ENCODE results near the gene ATP5PD. TPM values are rescaled to one million over a fixed set of nuclear protein-coding genes. Genes with fewer than 3 reads are reported as not detected.

ATP5PD gene
- total RNA-seq, 4 donors from 2014 or later, result 167 to 312 (median 272) TPM

DNA sequence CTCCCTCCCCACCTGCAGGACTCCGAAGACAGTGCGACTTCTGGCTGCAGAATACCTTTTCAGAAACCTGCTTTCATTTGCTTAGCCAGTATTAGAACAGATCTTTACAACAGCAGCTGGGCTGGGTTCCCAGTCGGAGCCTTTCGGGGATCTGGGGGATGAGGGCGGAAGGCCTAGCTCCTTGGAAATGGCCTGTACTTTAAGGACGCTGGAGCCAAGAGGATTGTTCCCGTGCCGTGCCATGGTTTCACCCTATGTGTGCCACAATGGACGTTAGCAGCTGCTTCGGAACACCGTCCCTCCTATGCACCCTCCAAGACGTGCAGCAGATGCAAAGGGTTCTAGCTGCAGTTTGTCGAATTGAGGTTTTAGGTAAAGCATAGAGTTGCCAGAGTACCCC is 16.4 kb upstream of the ATP5PD start:
- H3K27ac ChIP-seq, result no peak overlapping the region
- H3K27me3 ChIP-seq, result no peaks in the 10 kb centered on the region
- TF ChIP-seq POLR2AphosphoS5 (IDR thresholded peaks at IDR 0.05) (no peak), POLR2A (IDR thresholded peaks at IDR 0.05) (no peak), EP300 (IDR thresholded peaks at IDR 0.05) (no peak)
- TF ChIP-seq, protein P1, sequence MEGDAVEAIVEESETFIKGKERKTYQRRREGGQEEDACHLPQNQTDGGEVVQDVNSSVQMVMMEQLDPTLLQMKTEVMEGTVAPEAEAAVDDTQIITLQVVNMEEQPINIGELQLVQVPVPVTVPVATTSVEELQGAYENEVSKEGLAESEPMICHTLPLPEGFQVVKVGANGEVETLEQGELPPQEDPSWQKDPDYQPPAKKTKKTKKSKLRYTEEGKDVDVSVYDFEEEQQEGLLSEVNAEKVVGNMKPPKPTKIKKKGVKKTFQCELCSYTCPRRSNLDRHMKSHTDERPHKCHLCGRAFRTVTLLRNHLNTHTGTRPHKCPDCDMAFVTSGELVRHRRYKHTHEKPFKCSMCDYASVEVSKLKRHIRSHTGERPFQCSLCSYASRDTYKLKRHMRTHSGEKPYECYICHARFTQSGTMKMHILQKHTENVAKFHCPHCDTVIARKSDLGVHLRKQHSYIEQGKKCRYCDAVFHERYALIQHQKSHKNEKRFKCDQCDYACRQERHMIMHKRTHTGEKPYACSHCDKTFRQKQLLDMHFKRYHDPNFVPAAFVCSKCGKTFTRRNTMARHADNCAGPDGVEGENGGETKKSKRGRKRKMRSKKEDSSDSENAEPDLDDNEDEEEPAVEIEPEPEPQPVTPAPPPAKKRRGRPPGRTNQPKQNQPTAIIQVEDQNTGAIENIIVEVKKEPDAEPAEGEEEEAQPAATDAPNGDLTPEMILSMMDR (IDR thresholded peaks at IDR 0.05), result no peak
- no peak overlapping the region for H3K4me3 ChIP-seq
- peaks cover 63% of the 10 kb centered on the region for H3K36me3 ChIP-seq
- H3K9me3 ChIP-seq, result no peaks in the 10 kb centered on the region
- 88% methylated on average over 13 of the region's 13 CpGs for WGBS
- peaks cover 7% of the 10 kb centered on the region for H3K4me1 ChIP-seq
- no peak for DNase-seq (ENCODE audit: low spot score in 2 of 2)

DNA sequence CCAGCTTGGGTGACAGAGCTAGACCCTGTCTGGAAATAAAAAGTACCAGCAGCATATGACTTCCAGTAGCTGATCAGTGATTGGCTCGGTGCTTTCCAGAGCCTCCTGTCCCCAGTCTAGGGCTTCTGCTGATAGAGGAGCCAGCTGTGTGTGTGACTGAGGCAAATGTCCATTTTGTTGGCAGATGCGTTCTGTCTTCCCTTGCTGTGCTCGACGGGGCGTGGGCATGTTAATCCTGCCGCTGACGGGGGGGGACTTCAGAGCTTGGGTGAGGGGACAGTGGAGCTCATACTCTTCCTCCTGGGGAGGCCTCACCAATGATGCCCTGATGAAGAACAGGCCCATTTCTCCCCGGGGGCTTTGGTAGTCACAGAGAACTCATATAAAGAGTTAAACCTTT is 14.8 kb upstream of the ATP5PD start:
- Histone ChIP-seq H3K4me3 (no peak overlapping the region), H3K36me3 (peaks cover 75% of the 10 kb centered on the region), H3K9me3 (no peaks in the 10 kb centered on the region), H3K4me1 (peaks cover 7% of the 10 kb centered on the region), H3K27ac (no peak overlapping the region), H3K27me3 (no peaks in the 10 kb centered on the region)
- no peak for DNase-seq (ENCODE audit: low spot score in 2 of 2)
- WGBS, result 81% methylated on average over 7 of the region's 8 CpGs
- TF ChIP-seq, protein P1 (IDR thresholded peaks at IDR 0.05), result no peak
- no peak for TF ChIP-seq EP300 (IDR thresholded peaks at IDR 0.05)
- TF ChIP-seq POLR2A (IDR thresholded peaks at IDR 0.05), result no peak
- no peak for TF ChIP-seq POLR2AphosphoS5 (IDR thresholded peaks at IDR 0.05)

DNA sequence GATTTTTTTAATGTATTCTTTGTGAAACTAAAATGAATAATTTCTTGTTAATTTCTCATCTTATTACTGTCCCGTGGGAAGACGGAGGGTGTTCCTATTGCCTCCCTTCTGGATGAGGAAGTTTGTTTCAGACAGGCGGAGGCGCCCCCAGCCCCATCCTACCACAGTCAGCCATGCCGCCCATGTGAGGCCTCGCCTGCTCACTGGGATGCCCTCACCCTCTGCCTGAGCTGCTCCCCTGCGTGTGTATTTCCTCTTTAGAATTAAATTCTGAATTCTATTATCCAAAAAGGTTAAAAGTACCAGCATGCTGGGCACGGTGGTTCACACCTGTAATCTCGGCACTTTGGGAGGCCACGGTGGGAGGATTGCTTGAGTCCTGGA is 14.3 kb upstream of the ATP5PD start:
- DNase-seq (ENCODE audit: low spot score in 2 of 2), result no peak
- Histone ChIP-seq H3K4me1 (peaks cover 7% of the 10 kb centered on the region), H3K27me3 (no peaks in the 10 kb centered on the region), H3K27ac (no peak overlapping the region), H3K36me3 (peaks cover 75% of the 10 kb centered on the region), H3K9me3 (no peaks in the 10 kb centered on the region), H3K4me3 (no peak overlapping the region)
- 94% methylated on average over 10 of the region's 10 CpGs for WGBS
- TF ChIP-seq POLR2A (IDR thresholded peaks at IDR 0.05) (no peak), EP300 (IDR thresholded peaks at IDR 0.05) (no peak), POLR2AphosphoS5 (IDR thresholded peaks at IDR 0.05) (no peak)
- TF ChIP-seq, protein P1 (IDR thresholded peaks at IDR 0.05), result no peak

DNA sequence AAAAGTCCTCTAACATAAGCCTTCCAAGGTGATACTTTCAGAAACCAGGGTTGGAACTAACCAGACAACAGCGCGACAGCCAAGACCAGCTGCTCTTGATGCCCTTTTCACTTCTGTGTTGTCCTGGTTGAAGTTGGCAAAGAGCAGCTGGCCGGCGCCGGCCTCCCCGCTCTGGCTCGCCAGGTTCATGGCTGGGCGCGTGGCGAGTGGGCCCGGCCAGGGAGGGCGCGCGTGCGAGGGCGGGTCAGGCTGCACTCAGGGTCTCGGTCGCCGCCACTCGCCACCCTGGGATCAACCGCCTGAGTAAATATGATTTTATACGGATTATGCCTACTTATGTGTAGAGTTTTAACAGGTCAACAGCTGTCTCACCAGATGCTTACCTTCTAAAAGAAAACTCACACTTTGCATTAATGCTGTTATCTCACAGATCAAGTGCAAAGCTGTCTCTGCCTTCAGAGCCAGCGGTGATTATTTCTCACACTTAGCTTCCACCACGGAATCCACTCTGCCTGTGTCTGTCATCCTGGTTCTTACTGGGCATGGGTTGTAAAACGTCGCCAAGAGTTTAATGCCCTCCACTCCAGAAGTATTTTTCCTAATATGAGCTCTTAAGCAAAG is 13.8 kb upstream of the ATP5PD start:
- no peaks in the 10 kb centered on the region for H3K9me3 ChIP-seq
- DNase-seq (ENCODE audit: low spot score in 2 of 2), result no peak
- H3K27me3 ChIP-seq, result no peaks in the 10 kb centered on the region
- peaks cover 7% of the 10 kb centered on the region for H3K4me1 ChIP-seq
- WGBS, result 94% methylated on average over 26 of the region's 26 CpGs
- peaks cover 74% of the 10 kb centered on the region for H3K36me3 ChIP-seq
- no peak overlapping the region for H3K4me3 ChIP-seq
- no peak for TF ChIP-seq POLR2AphosphoS5 (IDR thresholded peaks at IDR 0.05)
- TF ChIP-seq, protein P1 (IDR thresholded peaks at IDR 0.05), result no peak
- TF ChIP-seq EP300 (IDR thresholded peaks at IDR 0.05), result no peak
- TF ChIP-seq POLR2A (IDR thresholded peaks at IDR 0.05), result no peak
- H3K27ac ChIP-seq, result no peak overlapping the region

DNA sequence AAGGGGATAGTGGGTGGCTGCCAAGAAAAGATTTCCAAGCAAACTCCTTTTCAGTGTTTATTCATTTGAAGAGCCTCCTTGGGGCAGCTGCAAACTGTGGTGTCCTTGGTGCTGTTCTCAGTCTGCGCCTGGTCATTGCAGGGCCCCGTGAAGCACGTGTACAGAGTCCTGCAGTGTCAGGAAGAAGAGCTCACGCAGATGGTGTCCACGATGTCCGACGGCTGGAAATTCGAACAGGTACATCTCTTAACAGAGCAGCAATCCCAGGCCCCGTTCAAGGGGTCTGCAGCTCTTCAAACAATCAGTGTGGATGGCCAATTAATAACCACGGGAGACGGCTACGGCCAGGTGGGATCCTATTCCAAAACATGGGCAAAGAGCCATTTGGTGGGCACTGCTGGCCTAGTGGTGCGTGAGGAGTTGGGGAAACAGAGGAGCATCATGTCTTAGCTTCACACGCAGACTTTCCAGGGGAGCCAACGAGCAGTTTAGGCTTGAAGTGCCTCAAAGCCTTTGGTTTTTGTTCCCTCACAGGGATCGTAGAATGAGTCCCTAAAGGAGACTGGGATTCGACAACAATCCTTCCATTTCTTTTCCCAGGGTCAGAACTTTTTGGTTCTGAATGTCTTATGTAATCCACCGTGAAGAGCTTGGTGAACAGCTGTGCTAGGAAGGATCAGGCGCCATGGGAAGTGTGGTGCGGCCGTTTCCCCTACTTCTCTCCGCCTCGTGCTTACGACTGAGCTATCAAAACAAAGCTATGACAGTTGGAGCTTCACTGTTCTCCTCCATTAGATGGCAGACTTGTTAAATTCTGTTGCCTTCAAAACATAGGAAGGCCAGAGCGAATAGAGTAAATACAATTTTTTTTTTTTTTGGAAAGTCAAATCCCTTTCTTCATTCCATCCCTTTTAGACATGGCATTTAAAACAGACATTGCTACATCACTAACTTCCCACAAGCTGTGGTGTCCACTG is 12.9 kb upstream of the ATP5PD start:
- Histone ChIP-seq H3K27me3 (no peaks in the 10 kb centered on the region), H3K4me3 (no peak overlapping the region), H3K36me3 (peaks cover 74% of the 10 kb centered on the region), H3K9me3 (no peaks in the 10 kb centered on the region), H3K27ac (peak overlapping the region; percentile 26), H3K4me1 (peaks cover 7% of the 10 kb centered on the region)
- no peak for DNase-seq (ENCODE audit: low spot score in 2 of 2)
- WGBS, result 62% methylated on average over 25 of the region's 25 CpGs
- TF ChIP-seq EP300 (IDR thresholded peaks at IDR 0.05), result no peak
- TF ChIP-seq, protein P1 (IDR thresholded peaks at IDR 0.05), result peak in 1 of 2 donors; percentile 26
